Osteoblast (primary cell): ENCODE measurements around the gene SCN4B. TPM values are rescaled to one million over a fixed set of nuclear protein-coding genes. Genes with fewer than 3 reads are reported as not detected.

Experiments
- DNase-seq: peaks from one replicate; pipeline ENCODE4 v3.0.0; 2011; ENCODE audit warnings: low spot score, mixed read lengths; ENCODE audit not compliant: insufficient read length; ENCODE audit errors: missing footprints
- H2AFZ ChIP-seq: 2 replicates; pipeline ENCODE4 v1.6.0; 2011; ENCODE audit warnings: mild to moderate bottlenecking, low read length
- H3K27ac ChIP-seq: 2 replicates; pipeline ENCODE4 v1.5.1; 2011; ENCODE audit warnings: mild to moderate bottlenecking, low read depth, low read length, moderate library complexity
- H3K27me3 ChIP-seq: 2 replicates; pipeline ENCODE4 v1.6.0; 2012; ENCODE audit warnings: mild to moderate bottlenecking, control low read depth, inconsistent platforms, low read length, moderate library complexity; ENCODE audit not compliant: insufficient read depth
- H3K36me3 ChIP-seq: 2 replicates; pipeline ENCODE4 v1.5.1; 2011; ENCODE audit warnings: mild to moderate bottlenecking, low read length, control low read depth, moderate library complexity; ENCODE audit not compliant: insufficient read depth
- H3K4me1 ChIP-seq: 2 replicates; pipeline ENCODE4 v1.5.1; 2011; ENCODE audit warnings: mild to moderate bottlenecking, low read length, control low read depth, moderate library complexity; ENCODE audit not compliant: insufficient read depth
- H3K4me2 ChIP-seq: 2 replicates; pipeline ENCODE4 v1.6.0; 2011; ENCODE audit warnings: mild to moderate bottlenecking, low read length; ENCODE audit not compliant: insufficient read depth
- H3K4me3 ChIP-seq: fragments of 200-600 bp; sonication (generic); 3 replicates; pipeline ENCODE4 v1.5.1; 2012; ENCODE audit warnings: mild to moderate bottlenecking, low read length, inconsistent platforms; ENCODE audit not compliant: insufficient read depth
- H3K79me2 ChIP-seq: 2 replicates; pipeline ENCODE4 v1.6.0; 2012; ENCODE audit warnings: mild to moderate bottlenecking, low read length, control low read depth, inconsistent platforms; ENCODE audit not compliant: insufficient read depth
- H3K9me3 ChIP-seq: 2 replicates; pipeline ENCODE4 v1.5.1; 2011; ENCODE audit warnings: low read depth, low read length, control low read depth
- H4K20me1 ChIP-seq: 2 replicates; pipeline ENCODE4 v1.6.0; 2012; ENCODE audit warnings: mild to moderate bottlenecking, low read length, control low read depth; ENCODE audit not compliant: insufficient read depth
- total RNA-seq: library from RNA; depleted of rRNA; stranded (reverse); fragments of >200 nt; gene quantifications from 2 replicates; pipeline ENCODE4 v1.2.3, GENCODE V29; 2012
- TF ChIP-seq, protein P1 (sequence below): IDR thresholded peaks from 2 replicates; pipeline ENCODE4 v1.5.1; 2011; ENCODE audit warnings: mild to moderate bottlenecking, low read depth, low read length, moderate library complexity; ENCODE audit errors: extremely low read depth

Gene SCN4B
- total RNA-seq, 1 donor = 0.36 TPM

DNA sequence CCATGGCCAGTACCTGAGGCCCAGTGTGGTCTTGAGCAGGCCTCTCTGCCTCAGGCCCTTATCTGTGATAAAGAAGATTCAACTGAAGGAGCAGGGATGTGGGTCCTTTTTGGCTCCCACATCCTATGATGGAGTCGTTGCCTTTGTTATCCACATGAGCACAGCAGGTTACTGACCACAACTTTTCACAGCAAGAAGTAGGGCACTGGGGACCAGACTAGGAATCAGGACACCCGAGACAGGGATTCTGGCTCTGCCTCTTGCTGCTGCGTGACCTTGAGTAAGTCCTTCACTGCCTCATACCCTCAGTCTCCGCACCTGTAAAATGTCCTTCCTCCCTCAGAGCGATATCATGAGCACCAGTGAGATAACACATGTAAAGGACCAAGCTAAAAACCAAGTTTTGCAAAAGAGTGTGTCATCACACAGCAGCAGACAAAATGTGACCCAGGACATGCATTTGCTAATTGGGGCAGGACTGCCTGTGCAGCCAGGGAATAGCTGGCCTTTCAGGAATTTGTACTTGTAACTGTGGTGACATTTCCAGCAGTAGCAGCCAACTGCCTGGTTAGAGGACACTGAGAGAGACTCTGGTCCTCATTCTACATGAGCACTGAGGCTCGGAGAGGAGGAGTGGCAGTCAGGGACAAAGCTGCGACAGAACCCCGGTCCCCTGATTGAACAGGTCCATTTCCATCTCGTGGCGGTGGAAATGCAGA lies 52.6 kb downstream of the SCN4B start:
- no peak for DNase-seq
- H3K27me3 ChIP-seq = peaks cover 5% of the 10 kb centered on the region

DNA sequence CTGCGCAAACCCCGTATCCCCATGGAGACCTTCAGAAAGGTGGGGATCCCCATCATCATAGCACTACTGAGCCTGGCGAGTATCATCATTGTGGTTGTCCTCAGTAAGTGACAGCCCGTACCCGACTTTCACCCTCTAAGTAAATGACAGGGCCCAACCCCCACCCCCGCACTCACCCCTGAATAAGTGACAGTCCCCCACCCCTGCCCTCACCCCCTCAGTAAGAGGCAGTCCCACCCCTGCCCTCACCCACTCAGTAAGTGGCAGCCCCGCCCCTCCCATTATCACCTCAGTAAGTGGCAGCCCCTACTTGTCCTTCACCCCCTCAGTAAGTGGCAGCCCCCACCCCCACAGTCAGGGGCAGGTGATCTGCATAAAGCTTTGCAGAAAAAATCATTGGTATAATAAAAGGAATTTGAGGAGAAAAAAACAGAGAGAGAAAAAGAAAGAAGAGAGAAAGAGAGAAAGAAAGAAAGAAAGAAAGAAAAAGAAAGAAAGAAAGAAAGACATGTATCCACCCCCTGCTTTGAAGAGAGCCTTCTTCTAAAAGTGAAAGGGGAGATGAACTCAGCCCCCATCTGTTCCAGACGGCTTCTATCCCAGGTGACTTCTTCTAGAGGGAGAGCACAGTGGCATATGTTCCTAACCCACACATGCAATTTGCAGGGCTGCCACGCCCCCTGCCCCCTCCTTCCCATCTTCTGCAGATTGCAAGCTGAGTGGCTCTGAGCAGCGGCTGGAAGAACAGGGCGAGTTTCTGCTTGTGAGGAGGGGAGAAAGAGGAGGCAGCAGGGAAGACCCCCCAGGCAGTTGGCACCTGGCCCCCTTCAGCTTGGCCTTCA lies 53.4 kb downstream of the SCN4B start:
- Histone ChIP-seq H3K4me1 (no peaks in the 10 kb centered on the region), H3K36me3 (no peaks in the 10 kb centered on the region), H4K20me1 (no peaks in the 10 kb centered on the region), H2AFZ (no peak overlapping the region), H3K9me3 (no peaks in the 10 kb centered on the region), H3K79me2 (no peaks in the 10 kb centered on the region), H3K27ac (no peak overlapping the region), H3K4me2 (no peak overlapping the region), H3K4me3 (no peak overlapping the region), H3K27me3 (peaks cover 5% of the 10 kb centered on the region)
- no peak for DNase-seq
- TF ChIP-seq, protein P1, sequence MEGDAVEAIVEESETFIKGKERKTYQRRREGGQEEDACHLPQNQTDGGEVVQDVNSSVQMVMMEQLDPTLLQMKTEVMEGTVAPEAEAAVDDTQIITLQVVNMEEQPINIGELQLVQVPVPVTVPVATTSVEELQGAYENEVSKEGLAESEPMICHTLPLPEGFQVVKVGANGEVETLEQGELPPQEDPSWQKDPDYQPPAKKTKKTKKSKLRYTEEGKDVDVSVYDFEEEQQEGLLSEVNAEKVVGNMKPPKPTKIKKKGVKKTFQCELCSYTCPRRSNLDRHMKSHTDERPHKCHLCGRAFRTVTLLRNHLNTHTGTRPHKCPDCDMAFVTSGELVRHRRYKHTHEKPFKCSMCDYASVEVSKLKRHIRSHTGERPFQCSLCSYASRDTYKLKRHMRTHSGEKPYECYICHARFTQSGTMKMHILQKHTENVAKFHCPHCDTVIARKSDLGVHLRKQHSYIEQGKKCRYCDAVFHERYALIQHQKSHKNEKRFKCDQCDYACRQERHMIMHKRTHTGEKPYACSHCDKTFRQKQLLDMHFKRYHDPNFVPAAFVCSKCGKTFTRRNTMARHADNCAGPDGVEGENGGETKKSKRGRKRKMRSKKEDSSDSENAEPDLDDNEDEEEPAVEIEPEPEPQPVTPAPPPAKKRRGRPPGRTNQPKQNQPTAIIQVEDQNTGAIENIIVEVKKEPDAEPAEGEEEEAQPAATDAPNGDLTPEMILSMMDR = no peak

More for the DNA sequence above, 52.6 kb downstream of the SCN4B start:
- H4K20me1 ChIP-seq = no peaks in the 10 kb centered on the region
- H3K4me3 ChIP-seq = no peak overlapping the region
- no peaks in the 10 kb centered on the region for H3K4me1 ChIP-seq
- no peak overlapping the region for H3K4me2 ChIP-seq
- TF ChIP-seq, protein P1 = no peak
- H3K79me2 ChIP-seq = no peaks in the 10 kb centered on the region
- no peak overlapping the region for H2AFZ ChIP-seq
- H3K36me3 ChIP-seq = no peaks in the 10 kb centered on the region
- no peak overlapping the region for H3K27ac ChIP-seq
- H3K9me3 ChIP-seq = no peaks in the 10 kb centered on the region

- no peaks in the 10 kb centered on the region for H3K9me3 ChIP-seq
Measured at GRCh38 chr11:118095967-118096367, 56.7 kb downstream of the SCN4B start.

More at GRCh38 chr11:118095967-118096367, 56.7 kb downstream of the SCN4B start:
- Histone ChIP-seq H2AFZ (no peak overlapping the region), H3K27ac (no peak overlapping the region), H3K4me3 (no peak overlapping the region), H4K20me1 (no peaks in the 10 kb centered on the region), H3K79me2 (no peaks in the 10 kb centered on the region), H3K4me1 (no peaks in the 10 kb centered on the region), H3K36me3 (no peaks in the 10 kb centered on the region), H3K4me2 (no peak overlapping the region), H3K27me3 (peaks cover under 1% of the 10 kb centered on the region)
- DNase-seq = no peak
- TF ChIP-seq, protein P1 = no peak
